HG03354 (cell line): ENCODE data around the gene KRT6B.

Experiments
- ATAC-seq: cut with Tn5 transposase; IDR thresholded peaks from one replicate; pipeline ENCODE4 v1.9.1; 2021; ENCODE audit warnings: mild to moderate bottlenecking; ENCODE audit not compliant: unreplicated experiment, poor library complexity, severe bottlenecking

Gene KRT6B

GRCh38 chr12:52438305-52439301, 13.3 kb downstream of the KRT6B start:
- ATAC-seq = no peak

GRCh38 chr12:52437508-52437907, 14.4 kb downstream of the KRT6B start:
- no peak for ATAC-seq

DNA sequence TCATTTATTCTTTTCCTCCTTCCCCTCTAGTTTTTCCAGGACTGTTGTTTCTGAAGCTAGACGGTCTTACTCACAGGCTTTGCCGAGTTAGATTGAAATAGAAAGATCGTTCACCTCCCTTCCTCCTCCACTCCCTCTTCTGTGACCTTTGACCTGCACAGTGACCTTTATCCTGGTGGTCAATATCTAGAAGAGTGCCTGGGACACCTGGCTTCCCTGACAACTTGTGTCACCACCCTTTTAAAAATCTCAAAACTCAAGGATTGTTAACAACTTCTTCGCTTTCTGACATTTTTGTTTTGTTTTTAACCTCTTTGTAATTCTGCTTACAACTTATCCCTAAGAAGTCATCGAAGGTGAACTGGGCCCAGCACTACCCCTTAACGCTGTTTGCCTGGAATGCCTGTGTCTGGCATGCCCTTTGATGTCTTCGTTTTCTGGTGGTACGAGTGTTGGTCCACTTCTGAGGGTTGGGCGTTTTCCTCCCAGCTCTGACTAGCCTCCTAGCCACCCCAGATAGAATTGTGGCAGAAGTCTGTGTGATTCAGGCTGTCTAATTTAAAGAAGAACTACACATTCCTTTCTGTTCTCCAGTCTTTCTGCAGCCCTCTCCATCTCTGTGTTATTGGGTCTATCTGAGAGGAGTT, 15.0 kb downstream of the KRT6B start:
- ATAC-seq = no peak

DNA sequence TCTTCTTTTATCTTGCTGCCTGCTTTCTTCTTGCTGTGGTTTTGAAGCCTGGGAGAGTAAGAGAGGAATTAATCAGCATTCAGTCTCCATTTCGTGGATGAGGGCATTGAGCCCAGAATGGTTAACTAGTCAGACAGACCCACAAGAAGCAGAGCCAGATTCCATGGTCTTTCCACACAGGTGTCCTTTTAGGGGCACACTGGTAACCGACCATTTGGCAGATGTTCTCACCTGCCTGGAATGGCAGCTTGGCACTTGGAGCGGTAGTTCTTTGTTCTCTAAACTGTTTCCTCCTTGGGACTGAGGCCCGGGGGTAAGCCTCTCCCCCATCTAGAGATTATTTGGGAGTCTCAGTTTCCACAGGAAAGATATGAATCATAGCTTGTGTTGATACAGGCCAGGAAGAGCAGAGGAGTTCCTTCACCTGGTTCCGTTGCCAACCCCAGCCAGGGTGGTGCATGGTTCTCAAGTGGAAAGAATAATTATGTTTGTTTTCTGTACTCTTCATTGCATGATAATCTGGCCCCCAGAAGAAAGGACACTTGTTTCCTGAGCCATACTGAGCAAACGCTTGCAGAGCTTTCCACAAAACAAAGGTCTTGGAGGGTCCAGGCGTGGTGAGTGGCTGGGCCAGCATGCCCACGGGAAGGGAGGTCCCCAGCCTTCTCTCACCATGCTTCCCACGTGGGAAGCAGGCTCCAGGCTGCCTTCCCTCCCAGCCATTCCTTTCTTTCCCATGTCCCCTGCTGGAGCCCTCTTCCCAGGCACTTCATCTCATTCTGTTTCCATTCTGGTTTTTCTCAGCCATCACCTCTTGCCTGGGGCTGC, 15.7 kb downstream of the KRT6B start:
- no peak for ATAC-seq

DNA sequence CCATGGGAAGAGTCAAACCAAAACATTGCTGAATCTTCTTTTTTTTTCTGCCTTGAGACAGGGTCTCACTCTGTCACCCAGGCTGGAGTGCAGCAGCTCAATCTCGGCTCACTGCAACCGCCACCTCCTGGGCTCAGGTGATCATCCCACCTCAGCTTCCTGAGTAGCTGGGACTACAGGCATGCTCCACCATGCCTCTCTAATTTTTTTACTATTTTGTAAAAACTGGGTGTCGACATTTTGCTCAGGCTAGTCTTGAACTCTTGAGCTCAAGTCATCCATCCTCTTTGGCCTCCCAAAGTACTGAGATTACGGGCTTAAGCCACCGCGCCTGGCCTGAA, 16.3 kb downstream of the KRT6B start:
- no peak for ATAC-seq

DNA sequence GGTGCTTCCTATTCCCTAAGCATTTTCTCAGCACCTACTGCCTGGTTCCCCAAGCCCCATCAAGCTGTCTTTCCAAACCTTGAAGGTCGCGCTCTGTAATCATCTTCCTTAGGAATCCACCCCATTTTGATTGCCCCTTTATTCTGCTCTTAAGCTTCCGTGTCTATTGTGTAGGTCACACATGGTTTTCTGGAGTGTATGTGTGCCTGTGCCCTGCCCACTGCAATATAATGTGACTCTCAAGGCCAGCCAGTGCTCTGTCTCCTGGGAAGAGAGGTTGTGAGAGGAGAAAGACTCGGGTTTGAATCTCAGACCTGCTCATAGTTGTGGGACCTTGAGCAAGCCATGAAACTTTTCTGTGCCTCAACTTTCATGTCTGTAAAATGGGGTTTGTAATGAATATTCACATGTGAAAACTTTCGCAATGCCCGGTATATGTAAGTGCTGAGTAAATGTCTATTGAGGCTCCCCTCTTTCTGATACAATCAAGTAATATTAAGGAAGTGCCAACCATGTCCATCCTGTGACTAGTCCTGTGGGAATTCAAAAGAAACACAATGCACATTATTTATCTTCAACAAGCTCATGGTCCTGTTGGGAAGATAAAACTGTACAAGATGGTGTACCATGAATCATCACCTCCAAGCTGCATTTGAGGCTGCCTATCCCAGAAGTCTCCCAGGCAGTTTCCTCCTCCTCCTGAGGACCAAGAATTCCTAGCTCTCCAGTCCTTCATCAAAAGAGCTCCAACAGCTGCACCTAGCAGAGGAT, 17.0 kb downstream of the KRT6B start:
- ATAC-seq = no peak

DNA sequence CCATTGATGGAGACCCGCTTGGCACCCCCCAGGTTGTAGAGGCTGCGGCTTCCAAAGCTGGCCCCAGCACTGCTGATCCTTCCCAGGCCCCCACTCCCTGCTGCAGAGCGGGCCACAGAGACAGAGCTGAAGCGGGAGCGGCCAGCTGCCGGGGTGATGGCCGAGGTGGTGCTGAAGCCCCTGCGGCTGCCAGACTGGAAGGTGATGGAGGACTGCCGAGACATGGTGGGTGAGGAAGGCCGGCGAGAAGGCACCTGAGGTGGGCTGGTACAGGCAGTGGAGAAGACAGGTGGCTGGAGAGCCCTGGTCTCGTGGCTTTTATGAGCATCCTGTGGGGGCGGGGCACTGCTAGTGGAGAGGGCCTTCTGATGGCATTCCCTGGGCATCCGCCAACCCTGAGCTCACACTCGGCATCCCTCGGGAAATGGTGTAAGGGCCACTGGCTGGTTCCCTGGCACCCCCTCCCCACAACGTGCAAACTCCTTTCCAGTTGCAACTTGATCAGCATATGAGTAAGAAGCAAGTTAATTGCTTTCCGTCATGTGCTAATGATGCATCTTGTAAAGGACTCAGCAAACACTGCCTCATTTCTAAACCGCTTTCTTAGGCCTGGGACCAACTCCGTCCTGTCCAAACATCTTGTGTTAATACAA, 17.7 kb downstream of the KRT6B start, which contains the start of gene KRT75:
TSS of gene KRT75 (minus strand) at position 291 of the 653 bp plus-strand sequence. CDS start at position 224, 67 bp downstream.
- no peak for ATAC-seq

DNA sequence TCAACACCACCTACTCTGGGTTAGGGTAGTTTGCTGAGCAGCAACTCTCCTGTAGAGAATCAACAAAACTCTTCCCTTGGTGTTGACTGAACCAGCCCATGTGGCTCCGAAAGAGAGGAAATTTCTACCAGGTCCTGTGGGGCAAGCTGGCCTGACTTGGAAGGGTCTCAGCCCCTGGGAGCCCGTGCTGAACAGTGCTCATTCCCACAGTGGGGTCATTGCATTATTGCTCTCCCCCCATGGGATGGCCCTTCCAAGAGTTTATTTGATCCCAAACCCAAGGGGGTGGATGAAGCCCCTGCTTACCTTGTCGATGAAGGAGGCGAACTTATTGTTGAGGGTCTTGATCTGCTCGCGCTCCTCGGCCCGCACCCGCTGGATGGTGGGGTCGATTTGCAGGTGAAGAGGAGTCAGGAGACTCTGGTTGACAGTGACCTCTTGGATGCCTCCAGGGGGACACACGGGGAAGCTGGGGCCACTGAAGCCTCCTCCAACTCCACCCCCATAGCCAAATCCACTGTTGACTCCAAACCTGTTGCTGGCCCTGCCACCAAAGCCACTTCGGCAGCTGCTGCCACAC, 18.4 kb downstream of the KRT6B start:
- no peak for ATAC-seq

GRCh38 chr12:52432559-52433207, 19.3 kb downstream of the KRT6B start:
- ATAC-seq = no peak

GRCh38 chr12:52428121-52428520, 23.8 kb downstream of the KRT6B start:
- ATAC-seq = no peak

- no peak for ATAC-seq
These were observed 24.9 kb downstream of the KRT6B start for GRCh38 chr12:52427083-52427482.

- no peak for ATAC-seq
These were observed 25.9 kb downstream of the KRT6B start for GRCh38 chr12:52426034-52426433.

- no peak for ATAC-seq
These were observed 26.5 kb downstream of the KRT6B start for GRCh38 chr12:52425466-52425865.

DNA sequence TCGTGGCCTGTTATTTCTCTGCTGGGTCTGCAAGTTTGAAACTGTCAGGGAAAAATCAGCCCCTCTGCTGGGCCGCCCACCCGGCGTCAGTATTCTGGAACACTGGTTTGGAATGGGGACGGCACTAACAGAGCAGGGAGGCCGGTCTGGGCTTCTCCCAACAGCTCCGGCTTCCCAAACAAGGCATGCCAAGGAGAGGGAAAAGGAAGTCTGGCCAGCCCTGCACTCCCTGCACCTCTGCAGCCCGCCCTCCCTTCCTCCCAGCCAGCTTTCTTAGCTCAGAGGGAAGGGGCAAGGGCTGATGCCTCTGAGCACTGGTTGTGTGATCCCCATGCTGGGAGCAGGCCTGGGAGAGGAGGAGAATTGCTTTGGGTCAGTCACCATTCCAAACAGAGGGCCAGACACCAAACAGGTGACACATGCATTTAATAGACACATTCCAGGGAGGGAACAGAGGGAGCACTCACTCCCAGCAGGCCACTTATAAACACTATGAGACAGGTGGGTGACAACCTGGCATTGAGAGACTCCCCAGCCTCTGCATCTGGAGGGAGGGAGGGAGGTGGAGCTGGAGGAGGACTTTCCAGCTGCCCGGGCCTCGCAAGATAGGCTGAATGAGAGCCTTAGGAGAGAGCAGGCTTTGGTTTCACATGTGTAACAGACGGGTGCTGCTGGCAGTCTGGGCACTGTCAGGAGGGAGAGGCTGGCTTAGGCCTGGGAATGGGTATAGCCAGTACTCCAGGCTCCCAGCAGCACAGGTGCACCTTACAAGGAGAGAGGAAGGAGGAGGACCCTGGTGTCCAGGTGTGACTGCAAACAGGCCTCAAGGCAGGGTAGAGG, 28.1 kb downstream of the KRT6B start:
- no peak for ATAC-seq

GRCh38 chr12:52423035-52423434, 28.9 kb downstream of the KRT6B start:
- no peak for ATAC-seq

GRCh38 chr12:52419656-52420055, 32.3 kb downstream of the KRT6B start:
- no peak for ATAC-seq

DNA sequence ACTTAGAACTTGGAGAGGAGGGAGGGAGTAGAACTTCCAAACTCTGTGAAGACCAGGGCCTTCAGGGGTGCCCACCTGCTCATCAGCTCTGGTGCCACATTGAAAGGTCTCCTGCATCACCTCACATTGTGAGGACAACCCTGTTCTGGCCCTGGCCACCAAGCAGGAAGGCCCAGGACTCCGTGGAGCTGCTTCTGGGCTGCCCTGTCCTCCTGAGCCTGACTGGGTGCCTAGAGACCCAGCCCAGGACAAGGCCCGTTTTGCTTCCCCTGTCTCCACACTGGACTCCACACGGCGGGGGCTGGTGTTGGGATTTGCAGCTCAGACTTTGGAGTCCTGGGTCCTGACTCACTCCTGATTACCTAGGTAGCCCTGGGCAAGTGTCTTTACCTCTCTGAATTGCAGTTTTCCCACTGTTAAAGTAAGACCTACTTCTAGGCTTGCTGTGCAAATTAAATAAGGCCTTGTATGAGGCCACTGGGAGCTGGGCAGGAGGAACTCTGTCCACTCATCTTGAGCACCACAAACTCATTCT, 33.3 kb downstream of the KRT6B start:
- no peak for ATAC-seq
